ENCODE measurements around the gene ARID1B.

The ARID1B gene

DNA sequence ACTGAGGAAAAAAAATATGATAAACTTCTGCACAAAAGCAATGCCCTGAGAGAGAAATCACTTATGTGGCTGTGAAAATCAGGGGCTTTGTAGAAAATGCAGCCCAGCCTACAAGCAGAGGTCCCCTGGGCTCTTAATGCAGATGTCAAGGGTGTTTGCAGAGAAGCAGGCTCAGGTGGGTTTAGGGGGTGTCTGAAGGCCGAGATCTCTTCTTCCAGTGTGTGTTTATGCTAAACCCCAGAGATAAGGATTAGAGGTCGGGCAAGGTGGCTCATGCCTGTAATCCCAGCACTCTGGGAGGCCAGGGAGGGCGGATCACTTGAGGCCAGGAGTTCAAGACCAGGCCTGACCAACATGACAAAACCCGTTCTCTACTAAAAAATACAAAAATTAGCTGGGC is 467.6 kb downstream of the ARID1B start (continued):
- no peak for TF ChIP-seq ZNF701 (tag by site-specific recombination; IDR thresholded peaks at IDR 0.05)
- TF ChIP-seq ZNF16 (tag by site-specific recombination; IDR thresholded peaks at IDR 0.05; ENCODE audit: low read depth), result no peak
- no peak for TF ChIP-seq ZNF184 (tag by site-specific recombination; IDR thresholded peaks at IDR 0.05)
- no peak for TF ChIP-seq GLI2 (tag by site-specific recombination; IDR thresholded peaks at IDR 0.05; ENCODE audit: borderline replicate concordance, low read depth)
- no peak for TF ChIP-seq ZNF529 (tag by site-specific recombination; IDR thresholded peaks at IDR 0.05; ENCODE audit: insufficient replicate concordance)

DNA sequence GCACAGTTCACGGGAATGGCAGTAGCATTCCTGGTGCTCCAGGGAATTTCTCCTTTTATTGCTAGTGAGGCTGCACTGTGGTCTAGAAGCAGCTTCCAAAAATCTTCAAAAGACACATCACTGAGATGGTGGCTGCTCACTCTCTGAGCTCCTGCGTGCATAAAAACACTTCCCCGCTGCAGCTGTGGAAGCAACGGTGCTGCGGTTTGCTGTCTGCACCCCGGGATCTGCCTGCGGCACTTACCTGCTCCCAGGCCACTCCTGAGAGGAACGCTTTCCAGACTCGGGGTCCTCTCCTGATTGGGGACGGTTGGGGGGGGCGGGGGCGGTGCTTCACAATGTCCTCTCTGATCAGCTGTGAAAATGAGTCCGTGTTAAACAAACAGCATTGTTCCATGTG is 468.3 kb downstream of the ARID1B start:
- Histone ChIP-seq H3K9me3 (ENCODE audit: control insufficient read depth, insufficient read depth, low read depth, low read length) (no peaks in the 10 kb centered on the region), H3K4me3 (ENCODE audit: low read depth, low read length) (no peak overlapping the region), H3K36me3 (ENCODE audit: control insufficient read depth in 2 of 2, insufficient read depth in 1 of 2, low read length in 2 of 2) (no peaks in the 10 kb centered on the region), H3K4me1 (ENCODE audit: control insufficient read depth, insufficient read depth, low read length) (peaks cover 4% of the 10 kb centered on the region; the same call in 1 of the 2 replicates), H3K27ac (ENCODE audit: extremely low read depth, low read depth, low read length) (no peak overlapping the region)
- CTCF ChIA-PET, result interaction anchor here (0.6 to 1.3 kb wide), 4 partner anchors 10 to 511 kb away, joined by 3 to 4 read pairs (median 4); no protein-coding TSS in a partner anchor
- POLR2A ChIA-PET, result interaction anchor here (0.7 kb wide), 1 partner anchor 9 kb away, joined by 3 read pairs; no protein-coding TSS in a partner anchor
- TF ChIP-seq ZEB2 (tag by site-specific recombination; IDR thresholded peaks at IDR 0.05) (no peak), ZNF791 (tag by site-specific recombination; IDR thresholded peaks at IDR 0.05) (no peak), KLF1 (tag by site-specific recombination; IDR thresholded peaks at IDR 0.05) (no peak), SCRT2 (tag by site-specific recombination; IDR thresholded peaks at IDR 0.05) (no peak), ZNF843 (tag by site-specific recombination; IDR thresholded peaks at IDR 0.05) (no peak), SALL2 (tag by site-specific recombination; IDR thresholded peaks at IDR 0.05; ENCODE audit: borderline replicate concordance) (no peak), ZNF23 (tag by site-specific recombination; IDR thresholded peaks at IDR 0.05; ENCODE audit: borderline replicate concordance) (no peak), ZNF324 (tag by site-specific recombination; IDR thresholded peaks at IDR 0.05) (no peak), GLI4 (tag by site-specific recombination; IDR thresholded peaks at IDR 0.05) (no peak), ZNF214 (tag by site-specific recombination; IDR thresholded peaks at IDR 0.05; ENCODE audit: borderline replicate concordance) (no peak), MZF1 (tag by site-specific recombination; IDR thresholded peaks at IDR 0.05; ENCODE audit: borderline replicate concordance) (no peak), ZNF19 (tag by site-specific recombination; IDR thresholded peaks at IDR 0.05; ENCODE audit: low read depth) (no peak)
- TF ChIP-seq, protein P1, sequence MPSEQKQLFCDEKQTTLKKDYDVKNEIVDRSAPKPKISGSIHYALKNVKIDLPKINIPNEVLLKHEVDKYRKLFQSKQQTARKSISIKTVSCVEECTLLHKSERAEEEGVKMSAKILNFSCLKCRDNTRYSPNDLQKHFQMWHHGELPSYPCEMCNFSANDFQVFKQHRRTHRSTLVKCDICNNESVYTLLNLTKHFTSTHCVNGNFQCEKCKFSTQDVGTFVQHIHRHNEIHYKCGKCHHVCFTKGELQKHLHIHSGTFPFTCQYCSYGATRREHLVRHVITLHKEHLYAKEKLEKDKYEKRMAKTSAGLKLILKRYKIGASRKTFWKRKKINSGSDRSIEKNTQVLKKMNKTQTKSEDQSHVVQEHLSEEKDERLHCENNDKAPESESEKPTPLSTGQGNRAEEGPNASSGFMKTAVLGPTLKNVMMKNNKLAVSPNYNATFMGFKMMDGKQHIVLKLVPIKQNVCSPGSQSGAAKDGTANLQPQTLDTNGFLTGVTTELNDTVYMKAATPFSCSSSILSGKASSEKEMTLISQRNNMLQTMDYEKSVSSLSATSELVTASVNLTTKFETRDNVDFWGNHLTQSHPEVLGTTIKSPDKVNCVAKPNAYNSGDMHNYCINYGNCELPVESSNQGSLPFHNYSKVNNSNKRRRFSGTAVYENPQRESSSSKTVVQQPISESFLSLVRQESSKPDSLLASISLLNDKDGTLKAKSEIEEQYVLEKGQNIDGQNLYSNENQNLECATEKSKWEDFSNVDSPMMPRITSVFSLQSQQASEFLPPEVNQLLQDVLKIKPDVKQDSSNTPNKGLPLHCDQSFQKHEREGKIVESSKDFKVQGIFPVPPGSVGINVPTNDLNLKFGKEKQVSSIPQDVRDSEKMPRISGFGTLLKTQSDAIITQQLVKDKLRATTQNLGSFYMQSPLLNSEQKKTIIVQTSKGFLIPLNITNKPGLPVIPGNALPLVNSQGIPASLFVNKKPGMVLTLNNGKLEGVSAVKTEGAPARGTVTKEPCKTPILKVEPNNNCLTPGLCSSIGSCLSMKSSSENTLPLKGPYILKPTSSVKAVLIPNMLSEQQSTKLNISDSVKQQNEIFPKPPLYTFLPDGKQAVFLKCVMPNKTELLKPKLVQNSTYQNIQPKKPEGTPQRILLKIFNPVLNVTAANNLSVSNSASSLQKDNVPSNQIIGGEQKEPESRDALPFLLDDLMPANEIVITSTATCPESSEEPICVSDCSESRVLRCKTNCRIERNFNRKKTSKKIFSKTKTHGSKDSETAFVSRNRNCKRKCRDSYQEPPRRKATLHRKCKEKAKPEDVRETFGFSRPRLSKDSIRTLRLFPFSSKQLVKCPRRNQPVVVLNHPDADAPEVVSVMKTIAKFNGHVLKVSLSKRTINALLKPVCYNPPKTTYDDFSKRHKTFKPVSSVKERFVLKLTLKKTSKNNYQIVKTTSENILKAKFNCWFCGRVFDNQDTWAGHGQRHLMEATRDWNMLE (tag by site-specific recombination; conservative IDR thresholded peaks at IDR 0.05; ENCODE audit: low read depth), result no peak
- TF ChIP-seq, protein P2, sequence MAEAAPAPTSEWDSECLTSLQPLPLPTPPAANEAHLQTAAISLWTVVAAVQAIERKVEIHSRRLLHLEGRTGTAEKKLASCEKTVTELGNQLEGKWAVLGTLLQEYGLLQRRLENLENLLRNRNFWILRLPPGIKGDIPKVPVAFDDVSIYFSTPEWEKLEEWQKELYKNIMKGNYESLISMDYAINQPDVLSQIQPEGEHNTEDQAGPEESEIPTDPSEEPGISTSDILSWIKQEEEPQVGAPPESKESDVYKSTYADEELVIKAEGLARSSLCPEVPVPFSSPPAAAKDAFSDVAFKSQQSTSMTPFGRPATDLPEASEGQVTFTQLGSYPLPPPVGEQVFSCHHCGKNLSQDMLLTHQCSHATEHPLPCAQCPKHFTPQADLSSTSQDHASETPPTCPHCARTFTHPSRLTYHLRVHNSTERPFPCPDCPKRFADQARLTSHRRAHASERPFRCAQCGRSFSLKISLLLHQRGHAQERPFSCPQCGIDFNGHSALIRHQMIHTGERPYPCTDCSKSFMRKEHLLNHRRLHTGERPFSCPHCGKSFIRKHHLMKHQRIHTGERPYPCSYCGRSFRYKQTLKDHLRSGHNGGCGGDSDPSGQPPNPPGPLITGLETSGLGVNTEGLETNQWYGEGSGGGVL (tag by site-specific recombination; IDR thresholded peaks at IDR 0.05), result no peak
- TF ChIP-seq, protein P3, sequence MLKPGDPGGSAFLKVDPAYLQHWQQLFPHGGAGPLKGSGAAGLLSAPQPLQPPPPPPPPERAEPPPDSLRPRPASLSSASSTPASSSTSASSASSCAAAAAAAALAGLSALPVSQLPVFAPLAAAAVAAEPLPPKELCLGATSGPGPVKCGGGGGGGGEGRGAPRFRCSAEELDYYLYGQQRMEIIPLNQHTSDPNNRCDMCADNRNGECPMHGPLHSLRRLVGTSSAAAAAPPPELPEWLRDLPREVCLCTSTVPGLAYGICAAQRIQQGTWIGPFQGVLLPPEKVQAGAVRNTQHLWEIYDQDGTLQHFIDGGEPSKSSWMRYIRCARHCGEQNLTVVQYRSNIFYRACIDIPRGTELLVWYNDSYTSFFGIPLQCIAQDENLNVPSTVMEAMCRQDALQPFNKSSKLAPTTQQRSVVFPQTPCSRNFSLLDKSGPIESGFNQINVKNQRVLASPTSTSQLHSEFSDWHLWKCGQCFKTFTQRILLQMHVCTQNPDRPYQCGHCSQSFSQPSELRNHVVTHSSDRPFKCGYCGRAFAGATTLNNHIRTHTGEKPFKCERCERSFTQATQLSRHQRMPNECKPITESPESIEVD (tag by site-specific recombination; IDR thresholded peaks at IDR 0.05), result no peak
- TF ChIP-seq, protein P4, sequence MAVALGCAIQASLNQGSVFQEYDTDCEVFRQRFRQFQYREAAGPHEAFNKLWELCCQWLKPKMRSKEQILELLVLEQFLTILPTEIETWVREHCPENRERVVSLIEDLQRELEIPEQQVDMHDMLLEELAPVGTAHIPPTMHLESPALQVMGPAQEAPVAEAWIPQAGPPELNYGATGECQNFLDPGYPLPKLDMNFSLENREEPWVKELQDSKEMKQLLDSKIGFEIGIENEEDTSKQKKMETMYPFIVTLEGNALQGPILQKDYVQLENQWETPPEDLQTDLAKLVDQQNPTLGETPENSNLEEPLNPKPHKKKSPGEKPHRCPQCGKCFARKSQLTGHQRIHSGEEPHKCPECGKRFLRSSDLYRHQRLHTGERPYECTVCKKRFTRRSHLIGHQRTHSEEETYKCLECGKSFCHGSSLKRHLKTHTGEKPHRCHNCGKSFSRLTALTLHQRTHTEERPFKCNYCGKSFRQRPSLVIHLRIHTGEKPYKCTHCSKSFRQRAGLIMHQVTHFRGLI (tag by site-specific recombination; IDR thresholded peaks at IDR 0.05), result no peak
- TF ChIP-seq, protein P5, sequence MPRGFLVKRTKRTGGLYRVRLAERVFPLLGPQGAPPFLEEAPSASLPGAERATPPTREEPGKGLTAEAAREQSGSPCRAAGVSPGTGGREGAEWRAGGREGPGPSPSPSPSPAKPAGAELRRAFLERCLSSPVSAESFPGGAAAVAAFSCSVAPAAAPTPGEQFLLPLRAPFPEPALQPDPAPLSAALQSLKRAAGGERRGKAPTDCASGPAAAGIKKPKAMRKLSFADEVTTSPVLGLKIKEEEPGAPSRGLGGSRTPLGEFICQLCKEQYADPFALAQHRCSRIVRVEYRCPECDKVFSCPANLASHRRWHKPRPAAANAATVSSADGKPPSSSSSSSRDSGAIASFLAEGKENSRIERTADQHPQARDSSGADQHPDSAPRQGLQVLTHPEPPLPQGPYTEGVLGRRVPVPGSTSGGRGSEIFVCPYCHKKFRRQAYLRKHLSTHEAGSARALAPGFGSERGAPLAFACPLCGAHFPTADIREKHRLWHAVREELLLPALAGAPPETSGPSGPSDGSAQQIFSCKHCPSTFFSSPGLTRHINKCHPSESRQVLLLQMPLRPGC (tag by site-specific recombination; IDR thresholded peaks at IDR 0.05), result no peak

All from HEK293 (cell line).